Measurements from ENCODE around the gene CLMN.

DNA sequence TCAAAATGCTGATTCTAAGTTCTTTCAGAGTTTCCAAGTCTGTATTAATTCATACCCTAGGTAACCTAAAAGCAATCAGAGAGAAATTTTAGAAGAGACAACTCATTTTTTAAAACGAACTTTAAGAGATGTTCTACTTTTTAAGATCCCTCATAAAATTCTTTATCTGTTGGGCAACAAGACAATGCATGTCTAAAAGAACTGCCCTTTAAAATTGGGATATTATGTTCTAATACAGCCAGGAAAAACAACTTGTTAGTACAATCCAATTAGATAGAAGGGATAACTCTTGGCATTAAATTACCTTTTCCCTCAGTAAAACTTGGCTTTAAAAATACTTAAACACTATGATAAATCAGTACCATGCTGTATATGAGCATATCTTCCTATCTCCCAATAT is 178.0 kb downstream of the CLMN start:
- TF ChIP-seq, protein P1, sequence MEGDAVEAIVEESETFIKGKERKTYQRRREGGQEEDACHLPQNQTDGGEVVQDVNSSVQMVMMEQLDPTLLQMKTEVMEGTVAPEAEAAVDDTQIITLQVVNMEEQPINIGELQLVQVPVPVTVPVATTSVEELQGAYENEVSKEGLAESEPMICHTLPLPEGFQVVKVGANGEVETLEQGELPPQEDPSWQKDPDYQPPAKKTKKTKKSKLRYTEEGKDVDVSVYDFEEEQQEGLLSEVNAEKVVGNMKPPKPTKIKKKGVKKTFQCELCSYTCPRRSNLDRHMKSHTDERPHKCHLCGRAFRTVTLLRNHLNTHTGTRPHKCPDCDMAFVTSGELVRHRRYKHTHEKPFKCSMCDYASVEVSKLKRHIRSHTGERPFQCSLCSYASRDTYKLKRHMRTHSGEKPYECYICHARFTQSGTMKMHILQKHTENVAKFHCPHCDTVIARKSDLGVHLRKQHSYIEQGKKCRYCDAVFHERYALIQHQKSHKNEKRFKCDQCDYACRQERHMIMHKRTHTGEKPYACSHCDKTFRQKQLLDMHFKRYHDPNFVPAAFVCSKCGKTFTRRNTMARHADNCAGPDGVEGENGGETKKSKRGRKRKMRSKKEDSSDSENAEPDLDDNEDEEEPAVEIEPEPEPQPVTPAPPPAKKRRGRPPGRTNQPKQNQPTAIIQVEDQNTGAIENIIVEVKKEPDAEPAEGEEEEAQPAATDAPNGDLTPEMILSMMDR (IDR thresholded peaks at IDR 0.05; ENCODE audit: poor library complexity), result no peak
- TF ChIP-seq EZH2phosphoT487 (IDR thresholded peaks at IDR 0.05; ENCODE audit: low read depth, severe bottlenecking, unreplicated experiment), result no peak
- TF ChIP-seq EZH2 (IDR thresholded peaks at IDR 0.05; ENCODE audit: borderline replicate concordance), result no peak
